ENCODE results near the gene COL26A1.

- no peak for TF ChIP-seq POLR2A (IDR thresholded peaks at IDR 0.05)
- TF ChIP-seq CTCF (IDR thresholded peaks at IDR 0.05 in 4 of 5, conservative IDR thresholded peaks at IDR 0.05 in 1 of 5) = no peak
These were observed 30.6 kb upstream of the COL26A1 start for GRCh38 chr7:101332026-101332425.

All from gastrocnemius medialis (tissue), 4 donors.